A549 (cell line): ENCODE measurements around the gene PAX8. TPM values are rescaled to one million over a fixed set of nuclear protein-coding genes. Genes with fewer than 3 reads are reported as not detected.

Source experiments
- ATAC-seq, 2 experiments: fragments of 200-7000 bp in 1 of 2; fragments of >200 bp in 1 of 2; cut with Nextera tagmentation in 1 of 2; cut with Tn5 transposase in 1 of 2; 3 replicates each; pipeline versions ENCODE4 v1.8.0 to v1.9.1; 2018 to 2020; ENCODE audit warnings: mild to moderate bottlenecking in 1 of 2, moderate library complexity in 1 of 2
- CTCF ChIA-PET: fragments of 300-600 bp; sonication (Branson Sonifier 250); formaldehyde crosslinking; extraction: SDS; loops from one replicate; lab custom pipeline; 2021; ENCODE audit warnings: antibody characterized with exemption, inconsistent platforms; lab: Yijun Ruan, JAX
- POLR2A ChIA-PET: fragments of 350-600 bp; formaldehyde crosslinking; extraction: SDS; loops from one replicate; lab custom pipeline; 2021; ENCODE audit warnings: antibody characterized with exemption, inconsistent platforms; lab: Yijun Ruan, JAX
- DNase-seq, 2 experiments: peaks; one replicate each; pipeline versions ENCODE4 v3.0.0 to v3.0.0-alpha.2; 2011 to 2016; ENCODE audit warnings: low read depth in 1 of 2, low spot score in 1 of 2
- FAIRE-seq: peaks from 2 replicates; lab custom pipeline; 2011; peaks lifted over from hg19 to GRCh38; lab: Jason Lieb, UNC
- H3K27ac ChIP-seq, 2 experiments: fragments of >200 bp; sonication (Bioruptor Twin); formaldehyde crosslinking; 3 replicates each; pipeline ENCODE4 v1.5.1; 2016 to 2017
- H3K4me1 ChIP-seq: fragments of >200 bp; sonication (Bioruptor Twin); formaldehyde crosslinking; 3 replicates; pipeline ENCODE4 v1.6.1; 2016
- H3K4me2 ChIP-seq: fragments of >200 bp; sonication (Bioruptor Twin); formaldehyde crosslinking; 3 replicates; pipeline ENCODE4 v1.6.1; 2016
- H3K4me3 ChIP-seq: fragments of >200 bp; sonication (Bioruptor Twin); formaldehyde crosslinking; 3 replicates; pipeline ENCODE4 v1.5.1; 2016
- H3K9me3 ChIP-seq: fragments of >200 bp; sonication (Bioruptor Twin); formaldehyde crosslinking; 3 replicates; pipeline ENCODE4 v1.6.1; 2016
- BHLHE40 ChIP-seq: IDR thresholded peaks from 2 replicates; pipeline ENCODE4 v1.6.1; 2012; ENCODE audit warnings: low read depth, low read length, inconsistent platforms
- CBX2 ChIP-seq: fragments of 200-600 bp; sonication (generic); IDR thresholded peaks from 2 replicates; pipeline ENCODE4 v1.6.1; 2016; ENCODE audit warnings: low read depth, mild to moderate bottlenecking, borderline replicate concordance
- CEBPB ChIP-seq, 2 experiments: fragments of >200 bp in 1 of 2; sonication (Bioruptor Twin) in 1 of 2; formaldehyde crosslinking in 1 of 2; IDR thresholded peaks; 2 replicates each; pipeline ENCODE4 v1.6.1; 2012 to 2016
- ESRRA ChIP-seq: fragments of 150-350 bp; IDR thresholded peaks from 2 replicates; pipeline ENCODE4 v1.6.1; 2014; ENCODE audit warnings: mild to moderate bottlenecking, low read length, borderline replicate concordance
- FOXS1 ChIP-seq: fragments of 250-450 bp; sonication (Bioruptor Pico); IDR thresholded peaks from 2 replicates; pipeline ENCODE4 v1.5.0; 2020; ENCODE audit warnings: mild to moderate bottlenecking, moderate library complexity
- GATA3 ChIP-seq: IDR thresholded peaks from 2 replicates; pipeline ENCODE4 v1.6.1; 2012; ENCODE audit warnings: borderline replicate concordance
- HOXA7 ChIP-seq: fragments of 250-450 bp; sonication (Bioruptor Pico); IDR thresholded peaks from 2 replicates; pipeline ENCODE4 v1.5.0; 2020; ENCODE audit warnings: mild to moderate bottlenecking, moderate library complexity
- HOXB13 ChIP-seq: fragments of 250-450 bp; sonication (Bioruptor Pico); IDR thresholded peaks from 2 replicates; pipeline ENCODE4 v1.5.0; 2020; ENCODE audit warnings: low read depth, mild to moderate bottlenecking, moderate library complexity
- JUN ChIP-seq, 2 experiments: fragments of >200 bp; sonication (Bioruptor Twin); formaldehyde crosslinking; IDR thresholded peaks; 2 replicates in 1 of 2; 3 replicates in 1 of 2; pipeline ENCODE4 v1.6.1; 2016 to 2017
- JUNB ChIP-seq: fragments of >200 bp; sonication (Bioruptor Twin); formaldehyde crosslinking; IDR thresholded peaks from 2 replicates; pipeline ENCODE4 v1.6.1; 2016
- MAFK ChIP-seq: fragments of 450-650 bp; IDR thresholded peaks from 2 replicates; pipeline ENCODE4 v1.6.1; 2014; ENCODE audit not compliant: partially characterized antibody
- MAZ ChIP-seq: fragments of 150-350 bp; IDR thresholded peaks from 2 replicates; pipeline ENCODE4 v1.6.1; 2014; ENCODE audit warnings: antibody characterized with exemption, low read depth, low read length, borderline replicate concordance
- POLR2A ChIP-seq: IDR thresholded peaks from 2 replicates; pipeline ENCODE4 v1.6.1; 2012; ENCODE audit warnings: mild to moderate bottlenecking, low read length
- RAD21 ChIP-seq, 2 experiments: fragments of >200 bp in 1 of 2; sonication (Bioruptor Twin) in 1 of 2; formaldehyde crosslinking in 1 of 2; IDR thresholded peaks in 1 of 2; conservative IDR thresholded peaks in 1 of 2; 2 replicates in 1 of 2; 3 replicates in 1 of 2; pipeline ENCODE4 v1.6.1; 2012 to 2018; ENCODE audit warnings: inconsistent platforms in 1 of 2
- RARB ChIP-seq: fragments of 250-450 bp; sonication (Bioruptor Pico); IDR thresholded peaks from 2 replicates; pipeline ENCODE4 v1.8.0; 2021; ENCODE audit warnings: mild to moderate bottlenecking, moderate library complexity
- RCOR1 ChIP-seq: fragments of 150-350 bp; IDR thresholded peaks from 2 replicates; pipeline ENCODE4 v1.6.1; 2014; ENCODE audit warnings: antibody characterized with exemption, low read length, low read depth
- RNF2 ChIP-seq: fragments of 200-600 bp; sonication (generic); IDR thresholded peaks from 2 replicates; pipeline ENCODE4 v1.6.1; 2016; ENCODE audit warnings: low read depth, mild to moderate bottlenecking, antibody characterized with exemption, moderate library complexity, borderline replicate concordance
- TFCP2L1 ChIP-seq: fragments of 250-450 bp; sonication (Bioruptor Pico); IDR thresholded peaks from 2 replicates; pipeline ENCODE4 v1.5.0; 2021; ENCODE audit warnings: mild to moderate bottlenecking
- ZFP36 ChIP-seq: fragments of 450-650 bp; IDR thresholded peaks from 2 replicates; pipeline ENCODE4 v1.6.1; 2014; ENCODE audit warnings: borderline replicate concordance; ENCODE audit not compliant: partially characterized antibody
- ZNF302 ChIP-seq: fragments of 250-450 bp; sonication (Bioruptor Pico); IDR thresholded peaks from 2 replicates; pipeline ENCODE4 v1.9.0; 2021; ENCODE audit warnings: inconsistent platforms, mild to moderate bottlenecking, moderate library complexity
- ZSCAN20 ChIP-seq: fragments of 250-450 bp; sonication (Bioruptor Pico); IDR thresholded peaks from 2 replicates; pipeline ENCODE4 v1.8.0; 2022; ENCODE audit warnings: mild to moderate bottlenecking, moderate library complexity
- WGBS: methylation state at CpG from one replicate; pipeline ENCODE4 v1.1.6; 2017; ENCODE audit errors: missing lambda C conversion rate; 5-methylcytosine and 5-hydroxymethylcytosine counted together
- polyA plus RNA-seq, 4 experiments: library from polyadenylated mRNA; depleted of rRNA in 3 of 4; stranded (reverse); fragments of >200 nt; fragmentation: RNase III in 1 of 4; extraction: RNeasy Plus Mini Kit Qiagen cat#74134 plus additional on column Dnase treatment in 1 of 4; gene quantifications; 2 replicates in 3 of 4; 3 replicates in 1 of 4; pipeline ENCODE4 v1.2.3, GENCODE V29; 2011 to 2017
- TF ChIP-seq, protein P1 (sequence below): fragments of >200 bp; sonication (Bioruptor Twin); formaldehyde crosslinking; IDR thresholded peaks from 3 replicates; pipeline ENCODE4 v1.6.1; 2016
- TF ChIP-seq, protein P2 (sequence below): IDR thresholded peaks from 2 replicates; pipeline ENCODE4 v1.6.1; 2012
- TF ChIP-seq, protein P3 (sequence below): fragments of 450-650 bp; IDR thresholded peaks from 2 replicates; pipeline ENCODE4 v1.6.1; 2014; ENCODE audit warnings: antibody characterized with exemption

PAX8 gene
- polyA plus RNA-seq, 2 of the 4 experiments (the other 2 are of a cell fraction), result 0.71 to 0.81 TPM

DNA sequence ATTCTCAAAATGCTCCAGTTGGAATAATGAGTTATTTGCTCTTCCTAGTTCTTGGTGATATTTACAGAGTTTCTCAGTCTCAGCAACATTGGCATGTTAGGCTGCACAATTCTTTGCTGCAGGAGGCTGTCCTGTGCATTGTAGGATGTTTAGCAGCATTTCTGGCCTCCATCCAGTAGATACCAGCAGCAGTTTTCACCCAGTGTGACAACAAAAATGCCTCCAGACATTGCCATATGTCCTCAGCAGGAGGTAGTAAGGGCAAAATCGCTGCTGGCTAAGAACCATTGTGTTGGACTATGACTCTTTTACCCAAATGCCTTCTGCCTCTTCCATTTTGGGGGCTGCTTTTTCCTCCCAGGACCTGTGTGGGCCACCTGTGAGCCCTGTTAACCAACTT is 50.4 kb downstream of the PAX8 start:
- 44% methylated on average over 1 of the region's 1 CpG for WGBS
- POLR2A ChIA-PET, result no interaction called here
- DNase-seq (no peak), ATAC-seq (no peak), FAIRE-seq (no peak)
- no peak for TF ChIP-seq HOXB13 (CRISPR knock-in tag)
- TF ChIP-seq POLR2A, result no peak
- no peak for TF ChIP-seq CEBPB (IDR thresholded peaks at IDR 0.05)
- no peak for TF ChIP-seq RCOR1
- no peak for TF ChIP-seq TFCP2L1
- TF ChIP-seq HOXA7 (CRISPR knock-in tag), result no peak
- TF ChIP-seq ZFP36, result no peak
- TF ChIP-seq BHLHE40, result no peak
- TF ChIP-seq RARB, result no peak
- TF ChIP-seq, protein P1, sequence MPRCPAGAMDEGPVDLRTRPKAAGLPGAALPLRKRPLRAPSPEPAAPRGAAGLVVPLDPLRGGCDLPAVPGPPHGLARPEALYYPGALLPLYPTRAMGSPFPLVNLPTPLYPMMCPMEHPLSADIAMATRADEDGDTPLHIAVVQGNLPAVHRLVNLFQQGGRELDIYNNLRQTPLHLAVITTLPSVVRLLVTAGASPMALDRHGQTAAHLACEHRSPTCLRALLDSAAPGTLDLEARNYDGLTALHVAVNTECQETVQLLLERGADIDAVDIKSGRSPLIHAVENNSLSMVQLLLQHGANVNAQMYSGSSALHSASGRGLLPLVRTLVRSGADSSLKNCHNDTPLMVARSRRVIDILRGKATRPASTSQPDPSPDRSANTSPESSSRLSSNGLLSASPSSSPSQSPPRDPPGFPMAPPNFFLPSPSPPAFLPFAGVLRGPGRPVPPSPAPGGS, result no peak
- no peak for TF ChIP-seq RNF2
- no peak for TF ChIP-seq FOXS1 (CRISPR knock-in tag)
- H3K4me3 ChIP-seq, result no peak overlapping the region
- CTCF ChIA-PET, result interaction anchor here (1.0 to 2.9 kb wide), 6 partner anchors 12 to 142 kb away, joined by 3 to 14 read pairs (median 4); no protein-coding TSS in a partner anchor
- peak overlapping the region; percentile 9; the same call in 1 of the 3 replicates for H3K4me2 ChIP-seq
- H3K27ac ChIP-seq, result peak overlapping the region; percentile 50 to 91
- H3K9me3 ChIP-seq, result no peaks in the 10 kb centered on the region
- peaks cover 60% of the 10 kb centered on the region for H3K4me1 ChIP-seq

DNA sequence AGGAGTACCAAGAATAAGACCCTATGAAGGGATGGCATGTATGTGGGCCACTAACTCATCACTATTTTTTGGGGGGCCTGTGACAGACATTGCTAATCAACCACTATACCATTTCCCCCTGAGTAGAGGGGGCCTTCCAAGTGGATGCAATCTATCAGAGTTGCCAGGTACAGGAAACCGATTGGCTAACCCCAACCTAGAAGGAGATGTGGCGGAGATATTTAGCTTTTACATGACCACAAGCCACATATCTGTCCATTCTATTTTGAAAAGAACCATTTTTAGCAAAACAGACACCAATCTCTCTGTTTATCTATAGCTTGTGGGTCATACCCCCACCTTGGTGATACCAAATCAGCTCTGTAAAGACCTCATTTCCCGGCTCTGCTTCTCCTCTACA is 51.0 kb downstream of the PAX8 start:
- Histone ChIP-seq H3K27ac (peak overlapping the region; percentile 77 to 91; a peak in 5 of 6 replicates), H3K4me1 (peaks cover 55% of the 10 kb centered on the region), H3K9me3 (no peaks in the 10 kb centered on the region), H3K4me3 (no peak overlapping the region), H3K4me2 (no peak overlapping the region)
- WGBS, result 92% methylated on average over 3 of the region's 3 CpGs
- ATAC-seq, result no peak
- FAIRE-seq, result no peak
- TF ChIP-seq ZFP36 (no peak), JUN (IDR thresholded peaks at IDR 0.05) (no peak), MAFK (no peak), ZSCAN20 (CRISPR knock-in tag) (no peak), CBX2 (no peak), ESRRA (no peak)
- TF ChIP-seq, protein P2, sequence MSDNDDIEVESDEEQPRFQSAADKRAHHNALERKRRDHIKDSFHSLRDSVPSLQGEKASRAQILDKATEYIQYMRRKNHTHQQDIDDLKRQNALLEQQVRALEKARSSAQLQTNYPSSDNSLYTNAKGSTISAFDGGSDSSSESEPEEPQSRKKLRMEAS, result no peak
- DNase-seq, result no peak
- POLR2A ChIA-PET, result no interaction called here
- CTCF ChIA-PET, result interaction anchor here (1.0 to 2.9 kb wide), 8 partner anchors 13 to 143 kb away, joined by 3 to 14 read pairs (median 4); no protein-coding TSS in a partner anchor

DNA sequence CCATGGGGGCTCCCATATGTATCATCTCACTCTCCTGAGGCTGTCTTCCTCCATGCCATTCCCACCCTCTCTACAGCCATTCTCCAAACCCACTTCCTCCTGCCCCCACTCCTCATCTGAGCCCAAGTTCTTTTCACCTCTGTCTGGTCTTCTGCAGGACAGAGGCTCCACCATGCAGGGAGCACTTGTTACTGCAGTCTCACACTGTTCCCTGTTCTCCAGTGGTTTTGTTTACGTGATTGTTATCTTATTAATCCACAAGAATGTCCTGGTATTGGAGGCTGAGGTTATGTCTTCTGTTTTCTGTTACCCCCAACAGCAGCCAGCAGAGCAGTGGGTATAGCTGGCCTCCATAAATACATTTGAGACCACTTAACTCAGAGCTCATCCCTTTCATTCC is 51.4 kb downstream of the PAX8 start:
- WGBS, result 96% methylated on average over 1 of the region's 1 CpG
- H3K9me3 ChIP-seq, result no peaks in the 10 kb centered on the region
- no peak for DNase-seq
- peak in 1 of 2 experiments; percentile 30; a peak in 3 of 6 replicates for ATAC-seq
- no peak for FAIRE-seq
- H3K4me2 ChIP-seq, result no peak overlapping the region
- ChIA-PET CTCF (interaction anchor here (0.8 to 2.9 kb wide), 12 partner anchors 10 to 163 kb away, joined by 3 to 14 read pairs (median 4); no protein-coding TSS in a partner anchor), POLR2A (no interaction called here)
- TF ChIP-seq RAD21 (conservative IDR thresholded peaks at IDR 0.05 in 1 of 2, IDR thresholded peaks at IDR 0.05 in 1 of 2), result peak in 1 of 2 experiments; percentile 46; a peak in 2 of 5 replicates
- no peak for TF ChIP-seq MAZ
- H3K27ac ChIP-seq, result peak overlapping the region; percentile 77 to 91; a peak in 5 of 6 replicates
- peaks cover 52% of the 10 kb centered on the region for H3K4me1 ChIP-seq
- H3K4me3 ChIP-seq, result no peak overlapping the region

DNA sequence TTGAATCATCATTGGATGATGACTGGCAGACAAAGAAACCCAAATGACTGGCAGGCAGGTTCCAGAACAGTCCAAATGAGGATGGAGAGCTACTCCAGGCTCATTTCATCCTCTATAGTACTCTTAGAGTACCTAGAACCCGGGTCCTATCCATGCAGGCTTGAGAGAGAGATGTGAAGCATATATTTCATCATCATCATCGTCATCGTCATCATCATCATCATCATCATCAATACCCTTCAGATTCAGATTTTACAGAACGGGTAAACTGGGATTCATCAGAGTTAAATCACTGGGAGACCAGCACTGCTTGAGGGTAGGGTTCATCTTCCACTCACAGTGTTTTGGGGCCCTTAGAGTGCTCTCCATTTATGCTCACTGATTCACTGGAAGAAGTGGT is 52.3 kb downstream of the PAX8 start:
- no peak overlapping the region for H3K4me3 ChIP-seq
- H3K4me1 ChIP-seq, result peaks cover 60% of the 10 kb centered on the region
- no peak for FAIRE-seq
- H3K27ac ChIP-seq, result peak overlapping the region; percentile 77 to 91
- no peak for TF ChIP-seq JUNB
- TF ChIP-seq BHLHE40, result no peak
- no peak for TF ChIP-seq GATA3
- TF ChIP-seq, protein P3, sequence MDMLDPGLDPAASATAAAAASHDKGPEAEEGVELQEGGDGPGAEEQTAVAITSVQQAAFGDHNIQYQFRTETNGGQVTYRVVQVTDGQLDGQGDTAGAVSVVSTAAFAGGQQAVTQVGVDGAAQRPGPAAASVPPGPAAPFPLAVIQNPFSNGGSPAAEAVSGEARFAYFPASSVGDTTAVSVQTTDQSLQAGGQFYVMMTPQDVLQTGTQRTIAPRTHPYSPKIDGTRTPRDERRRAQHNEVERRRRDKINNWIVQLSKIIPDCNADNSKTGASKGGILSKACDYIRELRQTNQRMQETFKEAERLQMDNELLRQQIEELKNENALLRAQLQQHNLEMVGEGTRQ, result no peak
- no peak for TF ChIP-seq FOXS1 (CRISPR knock-in tag)
- no peak for TF ChIP-seq ZNF302 (CRISPR knock-in tag)
- TF ChIP-seq, all 56 proteins: peak for 0
- 96% methylated on average over 4 of the region's 4 CpGs for WGBS
- POLR2A ChIA-PET, result interaction anchor here (1.0 to 1.1 kb wide), 2 partner anchors 14 to 27 kb away, joined by 3 read pairs; no protein-coding TSS in a partner anchor
- Histone ChIP-seq H3K4me2 (peak overlapping the region; percentile 55; the same call in 2 of the 3 replicates), H3K9me3 (no peaks in the 10 kb centered on the region)
- CTCF ChIA-PET, result interaction anchor here (0.6 to 2.9 kb wide), 9 partner anchors 9 to 164 kb away, joined by 3 to 14 read pairs (median 3); no protein-coding TSS in a partner anchor
- no peak for ATAC-seq
- DNase-seq, result no peak
